DOHH2 (cell line): ENCODE measurements around the gene MOV10L1.

ENCODE experiments used
- H3F3A ChIP-seq: fragments of 200-600 bp; sonication (generic), shearing (Covaris generic); 2 replicates; pipeline ENCODE4 v1.6.0; 2016; ENCODE audit warnings: antibody characterized with exemption, mild to moderate bottlenecking; ENCODE audit not compliant: control insufficient read depth, insufficient read depth
- H3K27ac ChIP-seq: fragments of 200-600 bp; sonication (generic); 2 replicates; pipeline ENCODE4 v1.5.1; 2014; ENCODE audit warnings: low read depth, mild to moderate bottlenecking, low read length, moderate library complexity
- H3K27me3 ChIP-seq: fragments of 200-600 bp; sonication (generic); 2 replicates; pipeline ENCODE4 v1.6.1; 2014; ENCODE audit warnings: mild to moderate bottlenecking, low read length, mixed read lengths; ENCODE audit not compliant: control insufficient read depth
- H3K36me3 ChIP-seq: fragments of 200-600 bp; sonication (generic); 2 replicates; pipeline ENCODE4 v1.6.1; 2014; ENCODE audit warnings: mild to moderate bottlenecking, low read length, moderate library complexity, mixed read lengths; ENCODE audit not compliant: control insufficient read depth
- H3K4me1 ChIP-seq: fragments of 200-600 bp; sonication (generic); 2 replicates; pipeline ENCODE4 v1.6.1; 2014; ENCODE audit warnings: mild to moderate bottlenecking, low read length, mixed read lengths; ENCODE audit not compliant: control insufficient read depth
- H3K4me2 ChIP-seq: fragments of 200-600 bp; sonication (generic); 2 replicates; pipeline ENCODE4 v1.6.0; 2014; ENCODE audit warnings: mild to moderate bottlenecking, low read length, moderate library complexity
- H3K4me3 ChIP-seq: fragments of 200-600 bp; sonication (generic); 2 replicates; pipeline ENCODE4 v1.5.1; 2014; ENCODE audit warnings: mild to moderate bottlenecking, low read length, mixed read lengths
- H3K79me2 ChIP-seq: fragments of 200-600 bp; sonication (generic); 2 replicates; pipeline ENCODE4 v1.6.1; 2014; ENCODE audit warnings: mild to moderate bottlenecking, low read length, mixed read lengths; ENCODE audit not compliant: control insufficient read depth
- H3K9me2 ChIP-seq: fragments of 200-600 bp; sonication (generic); replicated peaks from 2 replicates; pipeline ENCODE4 v1.6.1; 2014; ENCODE audit warnings: mild to moderate bottlenecking, low read length, mixed read lengths; ENCODE audit not compliant: control insufficient read depth
- H3K9me3 ChIP-seq: fragments of 200-600 bp; sonication (generic); 2 replicates; pipeline ENCODE4 v1.6.1; 2014; ENCODE audit warnings: antibody characterized with exemption, low read length, mixed read lengths; ENCODE audit not compliant: control insufficient read depth, insufficient read depth
- H4K20me1 ChIP-seq: fragments of 200-600 bp; sonication (generic); 2 replicates; pipeline ENCODE4 v1.6.0; 2014; ENCODE audit warnings: low read depth, mild to moderate bottlenecking, antibody characterized with exemption, low read length, moderate library complexity; ENCODE audit not compliant: control insufficient read depth, insufficient read depth
- EZH2phosphoT487 ChIP-seq: fragments of 200-600 bp; sonication (generic); IDR thresholded peaks from 2 replicates; pipeline ENCODE4 v1.6.1; 2017; ENCODE audit warnings: borderline replicate concordance, mild to moderate bottlenecking, antibody characterized with exemption, low read length, moderate library complexity, mixed read lengths
- TF ChIP-seq, protein P1 (sequence below): fragments of 200-600 bp; sonication (generic); IDR thresholded peaks from one replicate; pipeline ENCODE4 v1.5.1; 2014; ENCODE audit warnings: antibody characterized with exemption, mild to moderate bottlenecking, low read depth, low read length; ENCODE audit not compliant: poor library complexity, severe bottlenecking

The MOV10L1 gene

DNA sequence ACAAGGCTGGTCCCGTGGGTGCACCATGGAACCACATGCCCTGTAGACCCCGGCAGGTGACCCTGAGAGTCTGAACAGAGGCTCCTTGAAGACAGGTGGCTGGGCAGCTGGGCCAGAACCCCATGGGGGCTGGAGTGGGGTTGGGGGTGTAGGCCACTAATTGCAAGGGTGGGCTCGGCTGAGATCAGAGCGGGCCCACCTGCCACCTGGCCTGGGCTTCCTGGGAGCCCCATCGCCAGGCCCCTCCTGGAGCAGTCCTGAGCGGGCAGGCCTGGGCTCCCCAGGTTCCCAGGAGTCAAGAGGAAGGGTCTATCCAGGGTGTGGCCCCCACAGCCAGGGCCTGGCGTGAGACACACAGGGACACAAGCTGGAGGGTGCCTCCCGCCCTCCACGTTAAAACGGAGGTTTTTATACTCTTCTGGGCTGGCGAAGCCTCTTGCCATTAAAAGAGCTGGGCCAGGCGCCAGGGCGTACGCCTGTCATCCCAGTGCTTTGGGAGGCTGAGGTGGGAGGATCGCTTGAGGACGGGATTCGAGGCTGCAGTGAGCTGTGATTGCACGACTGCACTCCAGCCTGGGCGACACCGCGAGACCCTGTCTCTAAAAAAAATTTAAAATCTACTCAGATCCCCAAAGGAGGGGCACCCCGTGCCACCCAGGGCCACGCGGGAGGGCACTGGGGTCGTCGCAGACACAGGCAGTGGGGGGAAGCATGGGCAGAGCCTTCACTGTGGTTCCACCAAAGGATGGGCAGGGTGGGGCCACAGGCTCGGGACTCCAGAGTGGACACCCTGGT lies 91.1 kb downstream of the MOV10L1 start:
- peaks cover 24% of the 10 kb centered on the region for H3K4me1 ChIP-seq
- H3K27ac ChIP-seq = no peak overlapping the region
- no peak overlapping the region for H3K4me2 ChIP-seq
- H3K27me3 ChIP-seq = no peaks in the 10 kb centered on the region
- no peaks in the 10 kb centered on the region for H3K9me3 ChIP-seq
- H3K79me2 ChIP-seq = peaks cover 5% of the 10 kb centered on the region
- no peaks in the 10 kb centered on the region for H3F3A ChIP-seq
- H3K9me2 ChIP-seq = no peaks in the 10 kb centered on the region
- TF ChIP-seq, protein P1, sequence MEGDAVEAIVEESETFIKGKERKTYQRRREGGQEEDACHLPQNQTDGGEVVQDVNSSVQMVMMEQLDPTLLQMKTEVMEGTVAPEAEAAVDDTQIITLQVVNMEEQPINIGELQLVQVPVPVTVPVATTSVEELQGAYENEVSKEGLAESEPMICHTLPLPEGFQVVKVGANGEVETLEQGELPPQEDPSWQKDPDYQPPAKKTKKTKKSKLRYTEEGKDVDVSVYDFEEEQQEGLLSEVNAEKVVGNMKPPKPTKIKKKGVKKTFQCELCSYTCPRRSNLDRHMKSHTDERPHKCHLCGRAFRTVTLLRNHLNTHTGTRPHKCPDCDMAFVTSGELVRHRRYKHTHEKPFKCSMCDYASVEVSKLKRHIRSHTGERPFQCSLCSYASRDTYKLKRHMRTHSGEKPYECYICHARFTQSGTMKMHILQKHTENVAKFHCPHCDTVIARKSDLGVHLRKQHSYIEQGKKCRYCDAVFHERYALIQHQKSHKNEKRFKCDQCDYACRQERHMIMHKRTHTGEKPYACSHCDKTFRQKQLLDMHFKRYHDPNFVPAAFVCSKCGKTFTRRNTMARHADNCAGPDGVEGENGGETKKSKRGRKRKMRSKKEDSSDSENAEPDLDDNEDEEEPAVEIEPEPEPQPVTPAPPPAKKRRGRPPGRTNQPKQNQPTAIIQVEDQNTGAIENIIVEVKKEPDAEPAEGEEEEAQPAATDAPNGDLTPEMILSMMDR = no peak
- no peak for TF ChIP-seq EZH2phosphoT487
- no peaks in the 10 kb centered on the region for H4K20me1 ChIP-seq
- no peak overlapping the region for H3K4me3 ChIP-seq
- no peaks in the 10 kb centered on the region for H3K36me3 ChIP-seq

DNA sequence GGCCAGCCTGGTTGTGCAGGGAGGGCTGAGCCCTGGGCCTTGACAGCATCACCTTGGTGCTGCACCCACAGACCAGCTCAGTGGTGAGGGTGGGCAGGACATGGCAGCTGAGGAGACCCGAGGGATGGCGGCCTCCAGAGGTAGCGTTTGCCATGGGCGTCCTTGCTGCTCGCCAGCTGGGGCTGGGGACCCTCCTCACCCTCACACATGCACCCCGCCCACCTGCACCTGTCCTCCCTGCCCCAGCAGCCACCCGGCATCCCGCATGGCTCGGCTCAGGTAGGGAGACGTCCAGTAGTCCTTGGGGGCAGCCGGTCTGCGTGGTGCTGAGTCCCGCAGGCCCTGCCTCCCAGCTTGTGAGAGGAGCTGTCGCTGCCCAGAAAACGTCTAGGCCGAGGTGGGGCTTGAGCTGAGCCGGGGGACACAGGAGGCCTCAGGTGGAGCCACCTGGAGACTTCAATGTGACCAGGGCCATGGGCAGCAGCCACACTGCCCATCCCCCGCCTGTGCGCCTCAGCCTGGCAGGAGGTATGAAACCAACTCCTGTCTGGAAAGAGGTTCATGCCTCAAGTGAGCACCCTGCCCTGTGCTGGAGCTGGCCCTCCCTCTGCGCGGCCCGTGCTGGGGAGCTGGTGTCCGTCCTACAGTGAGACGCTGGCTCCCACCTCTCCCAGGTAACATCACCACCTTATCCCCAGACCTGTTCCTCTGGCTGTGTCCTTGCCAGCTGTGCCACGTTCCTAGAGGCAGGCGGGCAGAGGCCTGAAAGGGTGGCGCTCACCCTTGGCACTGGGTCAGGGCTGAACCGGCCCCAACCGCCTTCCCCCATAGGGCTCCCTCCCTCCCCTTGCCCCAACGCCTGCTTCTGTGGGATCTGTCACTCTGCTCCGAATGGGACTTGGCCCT lies 92.6 kb downstream of the MOV10L1 start:
- H3K79me2 ChIP-seq = peaks cover 20% of the 10 kb centered on the region

DNA sequence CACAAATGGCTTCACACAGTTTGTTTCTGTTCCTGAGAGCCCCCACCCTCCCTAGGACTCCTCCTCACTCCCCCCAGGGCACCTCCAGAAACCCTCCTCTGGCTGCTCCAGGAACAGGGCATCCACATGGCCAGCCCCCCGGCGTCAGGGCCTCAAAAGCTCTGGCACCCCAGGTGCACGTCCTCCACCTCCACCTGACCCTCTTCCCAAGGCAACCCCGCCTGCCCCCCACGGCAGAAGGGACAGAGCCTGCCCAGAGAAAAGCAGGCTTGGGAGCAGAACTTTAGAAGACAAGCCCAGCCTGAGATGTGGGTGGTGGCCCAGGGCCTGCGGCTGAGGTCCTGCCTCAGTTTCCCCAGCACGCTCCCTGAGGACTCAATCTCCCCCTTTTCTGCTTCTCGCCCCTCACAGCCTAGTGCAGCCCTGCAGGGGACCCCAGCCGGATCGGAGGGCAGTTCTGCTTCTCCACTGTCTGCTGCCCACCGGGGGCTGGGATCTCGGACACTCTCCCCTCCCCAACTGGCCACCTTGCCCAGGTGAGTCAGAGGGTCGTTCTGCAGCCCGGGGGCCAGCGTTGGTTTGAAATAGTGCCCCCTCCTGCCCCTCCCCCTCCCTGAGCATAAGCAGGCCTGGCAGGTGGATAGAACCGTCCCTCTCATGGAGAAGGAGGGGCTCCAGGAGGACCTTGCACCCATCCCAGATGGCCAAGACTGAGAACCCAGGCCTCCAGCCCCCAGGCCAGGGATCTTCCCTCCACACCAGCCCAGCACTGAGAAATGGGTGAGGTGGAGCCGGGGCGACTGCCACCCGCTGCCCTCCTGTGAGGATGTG lies 93.5 kb downstream of the MOV10L1 start:
- H3K79me2 ChIP-seq = peaks cover 29% of the 10 kb centered on the region
- no peak overlapping the region for H3K27ac ChIP-seq
- no peak overlapping the region for H3K4me3 ChIP-seq
- no peaks in the 10 kb centered on the region for H3K9me2 ChIP-seq
- H3K4me1 ChIP-seq = peaks cover 38% of the 10 kb centered on the region
- TF ChIP-seq, protein P1 = no peak
- TF ChIP-seq EZH2phosphoT487 = no peak
- no peaks in the 10 kb centered on the region for H3K9me3 ChIP-seq
- H4K20me1 ChIP-seq = no peaks in the 10 kb centered on the region
- H3K27me3 ChIP-seq = no peaks in the 10 kb centered on the region
- H3F3A ChIP-seq = peaks cover 12% of the 10 kb centered on the region
- H3K4me2 ChIP-seq = peak overlapping the region; percentile 97; the same call in 1 of the 2 replicates
- peaks cover 20% of the 10 kb centered on the region for H3K36me3 ChIP-seq

More for the DNA sequence above, 92.6 kb downstream of the MOV10L1 start:
- H4K20me1 ChIP-seq = no peaks in the 10 kb centered on the region
- no peaks in the 10 kb centered on the region for H3K9me3 ChIP-seq
- TF ChIP-seq EZH2phosphoT487 = no peak
- TF ChIP-seq, protein P1 = no peak
- H3K4me1 ChIP-seq = peaks cover 28% of the 10 kb centered on the region
- no peak overlapping the region for H3K4me3 ChIP-seq
- no peak overlapping the region for H3K4me2 ChIP-seq
- H3K27ac ChIP-seq = no peak overlapping the region
- peaks cover 8% of the 10 kb centered on the region for H3F3A ChIP-seq
- H3K9me2 ChIP-seq = no peaks in the 10 kb centered on the region
- H3K27me3 ChIP-seq = no peaks in the 10 kb centered on the region
- H3K36me3 ChIP-seq = peaks cover 14% of the 10 kb centered on the region
